Stimulated activated CD4-positive, alpha-beta T cell treated with anti-CD3 and anti-CD28 coated beads, Interleukin-4, amount 100 ng/mL, for 4 hours (primary cell): ENCODE data around the gene CX3CR1.

Experiments
- DNase-seq, 2 experiments: peaks; one replicate each; pipeline ENCODE4 v3.0.0-alpha.2; 2020

CX3CR1 gene

GRCh38 chr3:39220407-39221140 is 59.3 kb downstream of the CX3CR1 start:
- no peak for DNase-seq

- no peak for DNase-seq
These were observed 60.1 kb downstream of the CX3CR1 start for GRCh38 chr3:39219702-39220101.

GRCh38 chr3:39216176-39216790 is 63.6 kb downstream of the CX3CR1 start:
- no peak for DNase-seq

- no peak for DNase-seq
These were observed 66.2 kb downstream of the CX3CR1 start for GRCh38 chr3:39213613-39214012.
